ENCODE measurements around the gene MAT1A.
A peak's percentile ranks its signal among the peaks of the same experiment; 100 is the strongest.
"Not testable (repeated sequence)": the region's sequence is repeated elsewhere in the genome, so short reads cannot be mapped to it uniquely, and the experiment has no call there.

Gene MAT1A

DNA sequence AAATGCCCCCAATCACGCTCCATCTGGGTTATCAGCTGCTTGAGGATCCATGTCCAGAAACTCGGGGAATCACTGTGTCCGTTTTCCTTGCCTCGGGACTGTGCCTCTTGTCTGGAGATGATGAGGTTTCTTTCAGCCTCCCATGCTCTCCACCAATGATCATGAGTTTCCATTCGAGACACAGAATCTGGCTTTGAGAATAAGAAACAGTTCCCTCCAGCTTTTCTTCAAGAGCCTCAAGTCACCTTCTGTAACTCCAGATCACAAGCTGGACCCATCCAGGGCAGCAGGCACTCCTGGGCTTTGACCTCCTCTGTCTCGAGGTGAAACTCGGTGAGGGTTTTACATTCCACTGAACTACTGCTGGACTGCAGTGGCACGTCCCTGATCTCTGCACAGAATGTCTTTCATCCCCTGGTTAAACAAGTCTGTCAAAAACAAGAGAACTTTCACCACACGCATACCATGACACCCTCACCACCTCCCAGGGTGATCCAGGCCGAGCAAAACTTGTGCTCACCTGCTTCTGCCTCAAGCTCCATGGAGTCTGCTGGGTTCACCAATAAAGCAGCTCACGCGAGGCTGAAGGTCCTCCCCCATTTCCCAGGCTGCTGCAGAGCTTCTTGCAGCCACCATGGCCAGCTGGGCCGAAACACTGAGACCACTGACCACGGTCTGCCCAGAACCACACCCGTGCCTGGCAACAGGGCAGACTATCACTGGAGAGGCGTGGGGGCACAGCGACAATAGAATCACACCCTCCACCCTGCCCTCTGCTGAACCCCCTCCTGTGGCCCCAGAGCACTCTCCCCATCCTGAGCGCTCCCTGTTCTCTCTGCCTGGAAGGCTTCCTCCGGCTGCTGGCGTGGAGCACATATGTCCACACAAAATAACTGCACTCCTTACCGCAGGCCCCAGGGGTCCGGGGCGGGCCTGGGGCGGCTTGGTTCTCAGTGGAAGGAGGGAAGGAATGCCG is 25.1 kb downstream of the MAT1A start:
- DNase-seq: no peak

DNA sequence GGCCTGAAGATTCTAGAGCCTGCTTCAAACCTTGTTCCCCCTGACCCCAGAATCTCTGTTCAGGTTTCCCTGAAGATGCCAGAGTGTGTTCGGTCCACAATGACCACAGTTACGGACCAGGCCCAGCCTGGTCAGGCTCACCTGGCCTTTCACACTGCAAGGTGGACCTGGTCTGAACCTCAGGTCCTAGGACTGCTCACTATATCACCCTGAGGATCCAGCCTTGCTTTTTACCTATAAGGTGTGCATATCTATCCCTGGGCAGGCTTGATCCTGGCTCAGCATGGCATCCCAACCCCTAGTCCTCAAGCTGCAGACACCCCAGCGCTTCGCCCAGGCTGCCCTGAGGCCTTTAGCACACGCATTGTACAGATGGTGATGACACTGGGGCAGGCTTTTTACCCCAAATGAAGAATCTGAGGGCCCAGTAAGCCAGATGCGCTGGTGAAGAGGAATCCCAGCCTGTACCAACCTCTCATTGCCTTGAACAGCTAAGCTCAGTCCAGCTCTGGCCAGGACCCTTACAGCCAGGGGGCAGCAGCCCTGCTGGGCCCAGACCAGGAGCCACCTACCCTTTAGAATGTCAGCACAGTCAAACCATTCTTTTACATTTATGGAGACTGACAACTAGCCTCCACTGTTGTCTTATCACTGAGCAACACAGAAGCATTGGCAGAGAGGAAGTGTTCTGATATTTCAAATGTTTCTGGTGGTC is 28.0 kb downstream of the MAT1A start:
- no peak for DNase-seq

DNA sequence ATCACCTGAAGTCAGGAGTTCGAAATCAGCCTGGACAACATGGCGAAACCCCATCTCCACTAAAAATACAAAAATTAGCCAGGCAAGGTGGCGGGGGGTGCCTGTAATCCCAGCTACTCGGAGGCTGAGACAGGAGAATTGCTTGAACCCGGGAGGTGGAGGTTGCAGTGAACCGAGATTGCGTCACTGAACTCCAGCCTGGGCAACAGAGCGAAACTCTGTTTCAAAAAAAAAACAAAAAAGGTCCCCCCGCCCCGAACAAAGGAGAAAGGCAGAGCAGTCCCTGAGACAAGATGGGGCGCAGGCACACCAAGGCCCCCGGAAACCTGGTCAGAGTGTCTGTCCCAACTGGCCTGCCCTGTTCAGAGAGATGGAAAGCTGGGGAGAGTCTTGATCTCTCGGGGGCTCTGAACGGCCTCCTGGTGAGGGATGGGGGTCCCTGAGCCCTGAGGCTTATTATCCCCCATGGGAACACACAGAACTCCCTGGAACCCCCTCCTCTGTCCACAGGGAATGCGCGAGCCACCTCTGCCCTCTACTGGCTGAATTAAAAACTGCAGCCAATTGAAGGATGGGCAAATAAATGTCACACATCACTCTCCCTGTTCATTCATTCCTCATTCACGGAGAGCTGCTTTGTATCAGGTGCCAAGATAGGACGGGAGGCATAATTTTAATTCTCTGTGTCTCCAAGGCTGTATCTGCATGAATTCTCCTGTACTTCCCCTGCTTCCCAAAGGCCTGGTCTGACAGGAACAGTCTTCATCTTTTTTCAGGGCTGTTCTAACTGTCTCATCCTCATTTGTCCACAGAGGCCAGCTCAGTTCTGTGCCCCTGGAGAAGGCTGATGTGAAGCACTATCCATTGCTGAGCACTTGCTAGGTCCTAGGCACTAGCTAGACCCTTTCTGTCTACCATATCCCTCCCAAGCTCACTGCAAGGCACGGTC is 28.9 kb downstream of the MAT1A start:
- peak; percentile 70 for DNase-seq

DNA sequence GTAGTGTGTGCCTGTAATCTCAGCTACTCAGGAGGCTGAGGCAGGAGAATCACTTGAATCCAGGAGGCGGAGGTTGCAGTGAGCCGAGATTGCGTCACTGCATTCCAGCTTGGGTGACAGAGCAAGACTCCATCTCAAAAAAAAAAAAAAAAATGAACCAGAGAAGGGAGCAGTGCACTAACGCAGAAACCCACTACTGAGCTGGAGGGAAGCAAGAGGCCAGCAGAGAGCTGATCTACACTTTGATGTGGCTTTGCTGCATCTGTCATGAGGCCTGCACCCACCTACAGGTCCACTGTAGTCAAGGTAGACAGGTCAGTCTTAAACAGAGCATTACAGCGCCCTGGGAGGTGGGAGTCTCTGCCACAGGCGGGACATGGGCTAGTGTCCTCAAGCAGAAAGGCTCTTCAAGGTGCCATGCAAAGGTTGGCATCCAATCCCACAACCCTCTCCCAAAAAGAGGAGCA is 30.0 kb downstream of the MAT1A start:
- no peak for DNase-seq

DNA sequence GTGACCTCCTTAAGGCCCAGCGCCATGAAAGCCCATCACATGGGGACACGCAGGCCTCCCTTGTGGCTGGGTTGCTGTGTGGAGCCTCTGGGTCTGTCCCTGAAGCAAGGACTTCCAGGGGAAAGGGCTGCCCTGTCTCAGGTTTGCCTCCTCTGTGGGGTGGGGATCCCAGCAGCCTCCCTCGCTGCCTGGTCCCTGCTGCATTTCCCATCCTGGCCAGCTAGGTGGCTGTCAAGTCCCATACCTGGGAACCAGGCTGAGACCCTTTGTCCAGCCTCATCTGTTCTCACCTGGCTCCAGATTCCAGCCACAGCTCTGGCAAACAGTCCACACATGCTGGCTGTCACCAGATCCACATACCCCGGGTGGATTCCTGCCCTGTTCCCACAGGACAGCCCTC is 32.7 kb downstream of the MAT1A start:
- DNase-seq: not testable (repeated sequence)

DNA sequence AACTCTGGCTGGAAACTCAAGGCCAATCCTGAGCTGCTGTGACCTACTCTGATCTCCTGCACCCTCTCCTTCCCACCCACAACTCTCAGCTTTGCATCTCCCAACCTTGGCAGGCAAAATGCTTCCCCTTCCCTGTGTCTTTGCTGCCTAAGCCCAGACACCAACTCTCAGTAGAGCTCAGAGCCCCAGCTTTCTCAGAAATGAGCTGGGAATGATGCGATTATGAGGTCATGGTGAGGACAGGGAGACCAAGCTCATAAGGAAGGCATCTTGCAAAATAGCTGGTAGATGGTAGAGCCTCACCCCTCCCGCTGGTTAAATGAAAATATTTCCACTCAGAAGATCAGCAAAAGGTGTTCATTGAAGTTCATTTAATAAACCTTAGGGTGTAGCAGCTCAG is 34.7 kb downstream of the MAT1A start:
- not testable (repeated sequence) for DNase-seq

DNA sequence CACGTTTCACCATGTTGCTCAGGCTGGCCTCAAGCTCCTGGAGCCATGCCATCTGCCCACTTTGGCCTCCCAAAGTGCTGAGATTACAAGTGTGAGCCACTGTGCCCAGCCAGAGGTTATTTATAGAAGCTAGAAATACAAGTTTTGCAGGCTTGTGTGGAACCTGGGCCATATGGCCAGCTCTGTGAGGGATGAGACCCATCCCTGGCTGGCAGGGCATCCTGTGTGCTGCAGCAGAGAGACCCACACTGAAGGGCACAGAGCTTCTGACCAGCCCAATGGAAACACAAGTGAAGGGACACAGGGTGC is 35.5 kb downstream of the MAT1A start:
- not testable (repeated sequence) for DNase-seq

DNA sequence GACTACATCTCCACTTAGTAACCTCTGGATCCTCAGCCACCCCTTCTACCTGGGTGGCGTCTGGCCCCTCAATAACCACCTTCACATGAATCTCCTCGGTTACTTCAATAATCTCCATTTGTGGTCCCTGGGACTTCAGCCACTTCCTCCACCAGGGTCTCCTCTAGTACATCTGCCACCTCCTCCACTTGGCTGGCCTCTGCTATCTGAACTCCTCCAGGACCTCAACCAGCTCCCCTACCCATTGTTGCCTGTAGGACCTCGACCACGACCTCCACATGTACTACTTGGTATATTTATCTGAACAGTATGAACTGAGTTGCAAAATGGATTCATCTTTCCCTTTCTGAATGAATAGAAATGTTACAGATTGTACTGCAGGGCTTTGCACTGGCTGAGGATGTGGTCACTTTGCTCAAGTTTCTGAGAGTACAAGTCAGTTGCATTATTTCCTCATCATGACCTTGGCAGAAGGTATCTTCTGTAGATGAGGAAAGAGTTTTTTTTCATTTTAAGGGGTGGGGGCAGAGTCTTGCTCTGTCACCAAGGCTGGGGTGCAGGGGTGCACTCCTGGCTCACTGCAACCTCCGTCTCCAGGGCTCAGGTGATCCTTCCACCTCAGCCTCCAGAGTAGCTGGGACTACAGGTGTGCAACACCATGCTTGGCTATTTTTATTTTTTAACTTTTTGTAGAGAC is 36.0 kb downstream of the MAT1A start:
- DNase-seq: no peak

DNA sequence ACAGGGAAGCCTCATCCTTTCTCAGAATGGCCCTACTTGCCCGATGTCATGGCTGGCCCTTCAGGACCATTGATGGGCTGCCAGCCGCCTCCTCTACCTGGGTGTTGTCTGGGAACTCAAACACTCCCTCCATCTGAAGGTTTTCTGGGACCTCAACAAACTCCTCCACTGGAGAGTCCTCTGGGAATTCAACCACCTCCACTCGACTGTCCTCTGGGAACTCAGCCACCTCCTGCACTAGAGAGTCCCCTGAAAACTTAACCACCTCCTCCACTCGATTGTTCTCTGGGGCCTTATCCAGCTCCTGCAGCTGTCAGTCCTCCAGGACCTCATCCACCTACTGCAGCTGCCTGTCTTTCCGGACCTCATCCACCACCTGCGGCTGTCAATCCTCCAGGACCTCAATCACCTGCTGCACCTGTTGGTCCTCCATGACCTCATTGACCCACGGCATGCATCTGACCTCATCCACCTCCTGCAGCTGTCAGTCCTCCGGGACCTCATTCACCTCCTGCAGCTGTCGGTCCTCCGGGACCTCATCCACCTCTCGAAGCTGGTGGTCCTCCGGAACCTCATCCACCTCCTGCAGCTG is 37.1 kb downstream of the MAT1A start:
- DNase-seq: no peak

DNA sequence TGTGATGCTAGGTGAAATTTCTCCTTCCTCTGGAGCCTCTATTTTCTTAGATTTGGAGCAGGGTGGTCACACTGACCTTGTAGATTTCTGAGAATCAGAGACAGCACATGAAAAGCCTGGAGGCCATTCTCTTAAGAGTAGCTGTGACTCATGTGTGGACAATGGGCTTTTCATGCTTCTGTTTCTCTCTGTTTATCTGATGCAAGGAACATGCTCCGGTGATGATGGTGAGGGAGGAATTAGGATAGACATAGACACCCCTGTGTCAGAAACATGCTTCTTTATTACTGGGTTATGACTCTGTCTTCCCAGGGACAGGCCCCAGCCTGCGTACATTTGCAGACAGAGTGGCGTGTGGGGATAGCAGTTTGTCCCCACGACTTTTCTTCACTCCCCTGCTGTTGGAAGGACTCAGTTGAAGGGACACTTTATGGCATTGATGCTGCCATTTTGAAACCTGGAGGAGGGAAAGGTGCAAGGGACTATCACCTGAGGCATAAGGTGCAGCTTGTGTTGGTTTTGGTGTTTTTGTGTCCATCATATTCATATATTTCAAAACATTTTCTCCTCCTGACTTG is 37.7 kb downstream of the MAT1A start:
- not testable (repeated sequence) for DNase-seq

DNA sequence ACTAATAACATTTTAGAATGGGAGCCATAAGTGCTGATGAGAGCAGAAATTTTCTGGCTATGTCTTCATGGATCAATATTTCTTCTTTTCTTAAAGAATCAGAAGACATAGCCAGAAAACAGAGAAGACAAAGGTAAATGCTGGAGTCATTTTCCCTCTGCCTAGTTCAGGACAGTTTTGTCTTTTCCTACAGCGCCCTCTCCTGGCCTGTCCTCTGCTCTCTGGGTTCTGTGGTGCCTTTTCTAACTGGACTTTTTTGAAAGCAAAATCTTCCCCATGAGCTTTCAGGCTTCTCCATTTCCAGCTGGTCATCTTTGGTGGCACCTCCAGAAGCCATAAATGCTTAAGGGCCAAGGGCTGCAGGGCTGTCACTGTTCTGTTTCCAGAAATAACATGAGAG is 39.1 kb downstream of the MAT1A start:
- DNase-seq: not testable (repeated sequence)

DNA sequence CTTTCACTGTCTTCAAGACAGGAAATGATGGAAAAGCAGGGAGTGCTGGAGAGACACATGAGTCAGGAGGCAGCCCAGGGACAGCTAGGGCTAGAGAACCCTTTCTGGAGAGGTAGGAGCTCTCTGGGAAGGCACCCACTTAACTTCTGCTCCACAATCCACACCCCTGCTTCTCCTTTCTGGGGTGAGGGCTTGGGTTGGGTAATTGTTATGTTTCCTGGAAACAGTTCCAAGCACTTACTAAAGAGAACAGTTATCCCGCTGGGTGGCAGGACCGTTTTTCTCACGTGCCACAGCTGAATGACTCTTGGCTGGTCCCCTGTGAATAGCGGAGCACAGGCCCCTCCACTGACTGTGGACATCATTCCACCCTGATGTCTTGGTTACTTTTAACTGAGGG is 39.6 kb downstream of the MAT1A start:
- not testable (repeated sequence) for DNase-seq

DNA sequence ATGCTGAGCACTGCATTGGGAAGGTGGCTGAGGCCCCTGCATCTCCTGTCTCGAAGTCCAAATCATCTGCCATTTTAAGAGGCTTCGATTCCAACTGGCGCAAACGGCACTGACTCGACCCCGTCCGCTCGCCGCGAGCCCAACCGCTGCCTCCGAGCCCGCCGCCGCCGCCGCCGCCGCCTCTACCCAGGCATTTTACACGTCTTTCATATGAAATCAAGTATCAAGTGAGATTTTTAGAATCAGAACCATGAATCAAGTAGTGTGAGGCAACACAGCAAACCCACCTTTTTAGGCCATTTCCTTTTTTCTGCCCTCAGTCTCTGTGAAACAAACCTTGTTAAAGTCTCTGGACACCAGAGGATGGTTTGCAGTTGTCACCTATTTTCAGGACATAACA is 41.8 kb downstream of the MAT1A start:
- DNase-seq: not testable (repeated sequence)

DNA sequence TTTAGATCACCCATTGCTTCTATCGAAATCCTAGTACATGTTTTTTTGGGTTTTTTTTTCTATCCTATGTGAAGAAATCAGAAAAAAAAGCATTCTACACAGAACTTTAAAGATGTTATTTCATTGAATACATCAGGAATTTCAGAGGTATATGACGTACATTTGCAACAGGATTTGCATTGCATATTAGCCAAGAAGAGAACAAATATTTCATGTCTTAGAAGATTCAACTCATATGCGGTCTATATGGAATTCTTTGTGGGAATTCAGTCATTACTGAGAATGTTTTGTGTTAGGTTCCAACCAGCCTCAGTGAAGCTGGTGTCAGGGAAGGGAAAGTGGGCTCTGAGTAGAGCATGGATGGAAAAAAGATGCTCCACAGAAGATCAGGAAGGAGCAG is 45.1 kb downstream of the MAT1A start:
- DNase-seq: not testable (repeated sequence)

DNA sequence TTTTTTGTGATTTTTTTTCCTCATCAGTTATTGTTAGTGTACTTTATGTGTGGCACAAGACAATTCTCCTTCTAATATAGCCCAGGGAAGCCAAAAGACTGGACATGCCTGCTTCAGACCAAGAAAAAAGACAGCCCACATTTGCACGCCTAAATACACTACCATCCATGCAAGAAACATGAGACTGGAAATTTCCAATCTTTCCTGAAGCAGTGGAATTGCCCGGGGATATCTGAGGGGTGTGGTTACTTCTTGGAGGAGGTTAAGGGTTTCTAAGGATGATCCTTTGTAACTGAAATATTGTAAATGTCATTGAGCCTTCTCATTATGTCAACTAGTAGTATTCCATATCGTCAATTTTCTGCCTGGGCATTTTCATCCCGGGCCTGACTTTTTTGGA is 47.1 kb downstream of the MAT1A start:
- not testable (repeated sequence) for DNase-seq

DNA sequence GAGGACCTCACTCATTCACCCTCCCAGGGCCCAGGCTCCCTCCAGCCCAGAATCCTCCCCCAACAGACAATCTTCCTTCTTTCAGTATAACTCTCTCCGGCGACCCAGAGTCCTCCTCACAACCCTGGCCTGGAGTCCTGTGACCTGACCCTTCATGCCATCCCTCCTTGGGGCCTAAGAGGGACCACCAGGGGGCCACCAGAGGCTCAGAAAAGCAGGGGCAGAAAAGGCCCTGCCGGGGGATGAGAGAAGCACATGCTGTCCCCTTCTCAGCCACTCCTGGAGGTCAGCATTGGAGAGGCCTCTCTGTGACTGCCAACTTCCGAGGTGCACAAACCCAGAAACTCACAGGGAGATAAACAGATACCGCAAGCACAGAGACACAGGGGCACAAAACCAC is 53.0 kb downstream of the MAT1A start:
- not testable (repeated sequence) for DNase-seq

DNA sequence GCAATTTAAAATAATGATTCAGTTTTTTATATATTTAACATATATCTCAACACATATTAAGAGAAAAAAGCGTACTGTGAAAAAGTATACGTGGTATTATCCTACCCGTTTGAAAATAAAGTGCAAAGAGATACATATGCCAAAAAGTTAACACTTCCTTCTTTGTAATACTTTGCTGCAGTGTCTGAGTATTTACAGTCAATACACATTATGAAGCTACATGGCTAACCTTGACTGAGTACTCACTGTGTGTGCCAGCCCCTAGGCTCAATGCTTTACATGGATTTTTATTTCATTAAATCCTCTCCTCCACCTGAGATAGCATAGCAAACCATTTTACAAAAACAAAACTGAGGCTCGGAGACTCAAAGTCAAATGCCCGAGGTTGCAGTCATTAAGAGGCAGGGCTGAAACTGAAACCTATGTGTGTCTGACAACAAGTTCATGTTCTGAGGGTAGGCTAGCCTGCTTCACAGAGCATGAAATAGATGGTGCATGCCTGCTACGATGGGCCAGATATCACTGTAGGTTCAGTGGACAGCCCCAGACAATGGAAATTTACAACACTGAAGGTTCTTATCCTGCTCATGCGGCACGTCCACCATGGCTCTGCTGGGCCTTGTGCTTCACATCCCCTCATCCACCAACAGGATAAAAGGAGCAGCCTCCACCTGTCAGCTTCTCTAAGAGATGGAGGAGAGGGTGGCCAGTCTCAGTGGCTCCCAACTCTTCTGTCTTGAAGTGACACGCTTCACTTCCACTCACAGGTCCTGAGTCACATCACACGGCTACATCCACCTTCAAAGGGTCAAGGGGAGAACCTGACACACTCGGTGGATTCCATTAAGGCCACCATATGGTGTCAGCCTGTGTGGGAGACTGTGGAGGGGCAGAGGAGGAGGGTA is 54.9 kb downstream of the MAT1A start:
- DNase-seq: not testable (repeated sequence)

DNA sequence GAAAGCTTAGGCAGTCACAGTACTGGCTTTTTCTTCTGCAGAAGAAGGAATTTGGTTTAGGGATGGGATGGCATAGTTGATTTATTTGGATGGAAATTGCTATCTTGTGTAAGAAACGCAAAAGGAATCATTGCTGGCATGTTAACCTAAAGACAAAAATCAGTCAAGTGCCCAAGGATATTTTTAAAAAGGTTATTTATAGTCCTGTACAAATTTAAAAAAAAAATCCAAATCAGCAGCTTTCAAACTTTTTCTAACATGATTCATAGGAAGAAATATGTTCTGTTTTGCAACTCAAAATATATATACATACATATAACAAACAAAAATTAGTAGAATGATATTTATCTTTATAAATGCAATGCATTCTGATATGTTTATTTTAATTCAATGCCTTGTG is 55.6 kb downstream of the MAT1A start:
- not testable (repeated sequence) for DNase-seq

DNA sequence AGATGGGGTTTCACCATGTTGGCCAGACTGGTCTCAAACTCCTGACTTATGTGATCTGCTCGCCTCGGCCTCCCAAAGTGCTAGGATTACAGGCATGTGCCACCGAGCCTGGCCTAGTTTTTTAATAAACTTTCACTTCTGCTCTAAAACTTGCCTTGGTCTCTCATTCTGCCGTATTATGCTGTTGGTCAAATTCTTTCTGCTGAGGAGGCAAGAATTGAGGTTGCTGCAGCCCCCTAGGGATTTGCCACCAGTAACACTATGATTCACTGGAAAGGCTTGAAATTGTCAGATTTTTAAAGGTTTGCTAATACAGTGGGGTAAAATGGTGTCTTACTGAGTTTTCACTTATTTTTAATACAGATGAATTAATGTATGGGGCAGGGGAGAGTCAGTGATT is 62.7 kb downstream of the MAT1A start:
- DNase-seq: not testable (repeated sequence)

DNA sequence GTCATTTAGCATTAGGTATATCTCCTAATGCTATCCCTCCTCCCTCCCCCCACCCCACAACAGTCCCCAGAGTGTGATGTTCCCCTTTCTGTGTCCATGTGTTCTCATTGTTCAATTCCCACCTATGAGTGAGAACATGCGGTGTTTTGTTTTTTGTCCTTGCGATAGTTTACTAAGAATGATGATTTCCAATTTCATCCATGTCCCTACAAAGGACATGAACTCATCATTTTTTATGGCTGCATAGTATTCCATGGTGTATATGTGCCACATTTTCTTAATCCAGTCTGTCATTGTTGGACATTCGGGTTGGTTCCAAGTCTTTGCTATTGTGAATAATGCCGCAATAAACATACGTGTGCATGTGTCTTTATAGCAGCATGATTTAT is 66.4 kb downstream of the MAT1A start:
- DNase-seq: not testable (repeated sequence)

Data from activated effector memory CD4-positive, alpha-beta T cell treated with anti-CD3 and anti-CD28 coated beads, Interleukin-2, amount 50 U/mL, for 16 hours (primary cell).